Measurements from ENCODE around the gene SRF. TPM values are rescaled to one million over a fixed set of nuclear protein-coding genes. Genes with fewer than 3 reads are reported as not detected.

Gene SRF
- total and polyA plus RNA-seq, 4 donors, result 2.0 to 11.7 (median 7.1) TPM

- TF ChIP-seq REST (IDR thresholded peaks at IDR 0.05) (no peak), HNF4A (conservative IDR thresholded peaks at IDR 0.05) (peak in 1 of 2 donors; percentile 29)
- Histone ChIP-seq H3K36me3 (ENCODE audit: control insufficient read depth in 4 of 4, insufficient read depth in 3 of 4, low read depth in 1 of 4, low read length in 3 of 4) (peaks cover 9 to 30% (median 26%) of the 10 kb centered on the region in 4 donors), H3K9ac (ENCODE audit: low read depth in 1 of 2, low read length in 2 of 2) (peak overlapping the region in 1 of 2 donors; percentile 14), H3K27me3 (ENCODE audit: control insufficient read depth in 4 of 4, insufficient read depth in 4 of 4, low read length in 3 of 4) (no peaks in the 10 kb centered on the region), H3K9me3 (ENCODE audit: control insufficient read depth in 4 of 4, low read length in 3 of 4) (no peaks in the 10 kb centered on the region), H3K27ac (ENCODE audit: low read depth in 1 of 2, low read length in 2 of 2) (peak overlapping the region; percentile 90 to 91), H3K4me3 (ENCODE audit: low read depth in 1 of 3, low read length in 3 of 3) (peak overlapping the region; percentile 52 to 96 (median 92)), H3K4me1 (ENCODE audit: control insufficient read depth in 4 of 4, insufficient read depth in 4 of 4, low read length in 3 of 4) (peaks cover 5 to 33% (median 20%) of the 10 kb centered on the region in 4 donors)
- WGBS, result 56% methylated on average over 11 of the region's 11 CpGs
- DNase-seq (ENCODE audit: low spot score), result no peak
These were observed 2.7 kb downstream of the SRF start for GRCh38 chr6:43173591-43174262.

GRCh38 chr6:43174263-43175112, 3.4 kb downstream of the SRF start:
- 7% methylated on average over 32 of the region's 32 CpGs for WGBS
- H3K4me1 ChIP-seq (ENCODE audit: control insufficient read depth in 4 of 4, insufficient read depth in 4 of 4, low read length in 3 of 4), result peaks cover 5 to 33% (median 20%) of the 10 kb centered on the region in 4 donors
- no peaks in the 10 kb centered on the region for H3K27me3 ChIP-seq (ENCODE audit: control insufficient read depth in 4 of 4, insufficient read depth in 4 of 4, low read length in 3 of 4)
- peak; percentile 25 for TF ChIP-seq FOXA1 (IDR thresholded peaks at IDR 0.05)
- peak; percentile 88 for TF ChIP-seq REST (IDR thresholded peaks at IDR 0.05)
- TF ChIP-seq MAX (IDR thresholded peaks at IDR 0.05), result no peak
- no peak for TF ChIP-seq ATF3 (IDR thresholded peaks at IDR 0.05)
- TF ChIP-seq HNF4A (conservative IDR thresholded peaks at IDR 0.05), result peak; percentile 27 to 33
- TF ChIP-seq ZBTB33 (IDR thresholded peaks at IDR 0.05), result no peak
- peak; percentile 81 for TF ChIP-seq YY1 (IDR thresholded peaks at IDR 0.05)
- TF ChIP-seq FOXA2 (IDR thresholded peaks at IDR 0.05), result peak; percentile 0
- no peak for TF ChIP-seq CTCF (IDR thresholded peaks at IDR 0.05; ENCODE audit: low read depth, low read length, missing input control)
- peak; percentile 93 for TF ChIP-seq SP1 (IDR thresholded peaks at IDR 0.05)
- TF ChIP-seq TAF1 (conservative IDR thresholded peaks at IDR 0.05), result peak; percentile 27
- TF ChIP-seq HNF4G (IDR thresholded peaks at IDR 0.05), result no peak
- peak; percentile 51 to 59 for TF ChIP-seq EGR1 (IDR thresholded peaks at IDR 0.05; ENCODE audit: low read depth in 2 of 2)
- peak in 1 of 2 donors; percentile 54 for TF ChIP-seq RXRA (IDR thresholded peaks at IDR 0.05)
- peak; percentile 72 to 86 for TF ChIP-seq JUND (IDR thresholded peaks at IDR 0.05)
- peak in 1 of 2 donors; percentile 1 for TF ChIP-seq RAD21 (IDR thresholded peaks at IDR 0.05)
- peak; percentile 44 to 80 for TF ChIP-seq GABPA (IDR thresholded peaks at IDR 0.05 in 1 of 2, conservative IDR thresholded peaks at IDR 0.05 in 1 of 2)
- TF ChIP-seq NR2F2 (IDR thresholded peaks at IDR 0.05), result peak; percentile 66
- peak overlapping the region; percentile 90 to 91 for H3K27ac ChIP-seq (ENCODE audit: low read depth in 1 of 2, low read length in 2 of 2)
- H3K36me3 ChIP-seq (ENCODE audit: control insufficient read depth in 4 of 4, insufficient read depth in 3 of 4, low read depth in 1 of 4, low read length in 3 of 4), result peaks cover 15 to 33% (median 33%) of the 10 kb centered on the region in 4 donors
- peak overlapping the region; percentile 35 to 49 (median 46) for H3K4me3 ChIP-seq (ENCODE audit: low read depth in 1 of 3, low read length in 3 of 3)
- DNase-seq (ENCODE audit: low spot score), result peak; percentile 93
- no peak overlapping the region for H3K9ac ChIP-seq (ENCODE audit: low read depth in 1 of 2, low read length in 2 of 2)
- H3K9me3 ChIP-seq (ENCODE audit: control insufficient read depth in 4 of 4, low read length in 3 of 4), result no peaks in the 10 kb centered on the region

Data from liver (tissue), 9 donors.